Activated naive CD8-positive, alpha-beta T cell treated with anti-CD3 and anti-CD28 coated beads, Interleukin-2, amount 10 ng/mL, durations not matched to agents 7 days and 5 days (primary cell): ENCODE results near the gene AR. TPM values are rescaled to one million over a fixed set of nuclear protein-coding genes. Genes with fewer than 3 reads are reported as not detected.

Experiments
- ATAC-seq: fragments of 150-1000 bp; cut with Tn5 transposase; one replicate; pipeline ENCODE4 v1.10.0; 2021; ENCODE audit warnings: low read depth, moderate library complexity
- POLR2A ChIA-PET: fragments of 350-600 bp; sonication (Branson Sonifier 250); formaldehyde crosslinking; loops from one replicate; lab custom pipeline; 2021; ENCODE audit warnings: antibody characterized with exemption; lab: Charles Lee
- DNase-seq: peaks from one replicate; pipeline ENCODE4 v3.0.0; 2021
- H3K27ac Mint-ChIP-seq: one replicate; pipeline ENCODE4 v1.8.0; 2022; ENCODE audit warnings: mild to moderate bottlenecking, mixed read lengths
- H3K27me3 Mint-ChIP-seq: one replicate; pipeline ENCODE4 v1.8.0; 2022; ENCODE audit warnings: mild to moderate bottlenecking, moderate library complexity, mixed read lengths
- H3K36me3 Mint-ChIP-seq: one replicate; pipeline ENCODE4 v1.8.0; 2021; ENCODE audit warnings: mild to moderate bottlenecking, mixed read lengths
- H3K4me1 Mint-ChIP-seq: one replicate; pipeline ENCODE4 v1.8.0; 2021; ENCODE audit warnings: mixed read lengths
- H3K4me3 Mint-ChIP-seq: one replicate; pipeline ENCODE4 v1.8.0; 2022; ENCODE audit warnings: mild to moderate bottlenecking, moderate library complexity, mixed read lengths
- H3K9me3 Mint-ChIP-seq: one replicate; pipeline ENCODE4 v1.8.0; 2021; ENCODE audit warnings: mixed read lengths
- total RNA-seq, 2 experiments: library from RNA; stranded (reverse); gene quantifications; one replicate each; pipeline ENCODE4 v1.2.3, GENCODE V29; 2021

Gene AR
- total RNA-seq, 2 experiments from 2014 or later: not detected

DNA sequence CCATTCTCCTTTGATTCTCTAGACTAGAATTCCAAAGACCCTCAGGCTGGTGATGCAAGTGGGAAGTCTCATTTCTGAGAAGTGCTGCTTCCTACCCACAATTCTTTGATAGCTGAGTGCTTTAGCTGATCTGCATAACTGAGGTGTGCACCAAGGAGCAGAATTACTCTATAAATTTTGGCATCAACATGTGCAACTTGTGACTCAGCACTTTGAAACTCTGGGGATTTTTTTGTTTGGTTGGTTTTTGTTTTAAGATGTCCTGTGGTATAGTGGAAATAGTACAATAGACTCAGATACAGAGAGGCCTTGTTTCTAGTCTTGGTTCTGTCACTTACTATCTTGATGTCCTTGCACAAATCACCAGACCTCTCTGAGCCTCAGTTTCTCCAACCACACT lies 148.4 kb downstream of the AR start:
- no peaks in the 10 kb centered on the region for H3K27me3 Mint-ChIP-seq
- no peak overlapping the region for H3K27ac Mint-ChIP-seq
- POLR2A ChIA-PET: no interaction called here
- no peaks in the 10 kb centered on the region for H3K36me3 Mint-ChIP-seq
- H3K4me3 Mint-ChIP-seq: no peak overlapping the region
- ATAC-seq (no peak), DNase-seq (no peak)
- no peaks in the 10 kb centered on the region for H3K4me1 Mint-ChIP-seq
- no peaks in the 10 kb centered on the region for H3K9me3 Mint-ChIP-seq

DNA sequence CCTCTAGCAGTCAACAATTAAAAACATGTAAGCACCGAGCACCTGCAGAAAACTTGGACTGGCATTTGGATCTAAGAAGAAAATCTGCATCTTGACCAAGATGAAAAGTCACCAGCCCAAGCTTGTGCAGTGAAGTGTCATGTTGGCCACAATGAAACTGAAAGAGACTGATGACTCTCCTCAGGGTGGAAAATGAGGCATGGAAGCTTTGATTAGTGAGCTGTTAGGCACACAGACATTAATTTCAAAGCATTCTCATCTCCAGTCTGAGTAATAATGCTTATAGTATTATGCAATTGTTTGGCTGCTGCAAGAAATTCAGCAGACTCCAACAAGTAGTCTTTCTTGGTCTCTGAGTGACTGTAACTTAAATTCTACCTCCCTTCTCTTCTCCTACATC lies 150.1 kb downstream of the AR start:
- no peak for DNase-seq
- no peak overlapping the region for H3K4me3 Mint-ChIP-seq
- H3K27ac Mint-ChIP-seq: no peak overlapping the region
- no peak for ATAC-seq
- POLR2A ChIA-PET: no interaction called here
- H3K27me3 Mint-ChIP-seq: no peaks in the 10 kb centered on the region
- no peaks in the 10 kb centered on the region for H3K36me3 Mint-ChIP-seq
- no peaks in the 10 kb centered on the region for H3K4me1 Mint-ChIP-seq
- H3K9me3 Mint-ChIP-seq: no peaks in the 10 kb centered on the region

DNA sequence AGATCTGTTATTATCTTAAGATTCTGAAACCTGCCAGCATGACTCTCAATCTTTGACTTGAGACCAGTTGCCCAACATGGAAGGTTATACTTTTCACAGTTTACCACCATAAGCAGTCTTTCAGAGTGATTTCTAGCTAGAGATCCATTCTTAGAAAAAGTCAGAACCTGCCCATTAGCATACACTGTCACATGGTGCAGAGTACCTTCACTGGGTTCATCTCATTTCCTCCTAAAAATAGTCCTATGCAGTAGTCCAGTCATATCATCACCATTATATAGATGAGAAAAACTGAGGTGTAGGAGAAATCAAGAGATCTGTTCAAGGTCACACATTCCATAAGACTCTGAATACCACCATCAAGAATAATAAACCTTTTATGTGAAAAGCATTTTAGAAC lies 153.6 kb downstream of the AR start:
- Mint-ChIP-seq H3K27me3 (no peaks in the 10 kb centered on the region), H3K4me1 (no peaks in the 10 kb centered on the region), H3K27ac (no peak overlapping the region), H3K9me3 (no peaks in the 10 kb centered on the region), H3K4me3 (no peak overlapping the region), H3K36me3 (no peaks in the 10 kb centered on the region)
- no peak for ATAC-seq
- DNase-seq: no peak
- POLR2A ChIA-PET: no interaction called here

DNA sequence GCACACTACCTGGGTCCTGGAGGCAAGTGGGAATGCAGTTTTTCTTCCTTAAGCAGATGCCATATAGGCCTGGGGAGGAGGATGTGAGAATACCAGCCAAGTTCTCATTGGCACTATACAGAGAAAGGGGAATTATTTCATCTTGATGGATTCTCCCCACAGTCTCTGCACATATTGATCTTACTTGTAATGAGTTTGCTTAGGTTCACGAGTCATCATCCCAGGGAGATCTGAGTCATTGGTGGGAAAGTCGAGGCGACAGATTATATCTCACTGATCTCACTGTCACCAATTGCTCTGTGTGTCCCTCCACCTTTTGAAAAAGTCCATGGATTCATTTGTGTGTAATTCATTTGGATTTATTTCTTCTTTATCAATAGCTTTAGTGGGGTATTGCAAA lies 156.8 kb downstream of the AR start:
- POLR2A ChIA-PET: no interaction called here
- Mint-ChIP-seq H3K27me3 (no peaks in the 10 kb centered on the region), H3K27ac (no peak overlapping the region), H3K9me3 (no peaks in the 10 kb centered on the region), H3K4me1 (no peaks in the 10 kb centered on the region), H3K4me3 (no peak overlapping the region), H3K36me3 (no peaks in the 10 kb centered on the region)
- DNase-seq: no peak
- ATAC-seq: no peak

DNA sequence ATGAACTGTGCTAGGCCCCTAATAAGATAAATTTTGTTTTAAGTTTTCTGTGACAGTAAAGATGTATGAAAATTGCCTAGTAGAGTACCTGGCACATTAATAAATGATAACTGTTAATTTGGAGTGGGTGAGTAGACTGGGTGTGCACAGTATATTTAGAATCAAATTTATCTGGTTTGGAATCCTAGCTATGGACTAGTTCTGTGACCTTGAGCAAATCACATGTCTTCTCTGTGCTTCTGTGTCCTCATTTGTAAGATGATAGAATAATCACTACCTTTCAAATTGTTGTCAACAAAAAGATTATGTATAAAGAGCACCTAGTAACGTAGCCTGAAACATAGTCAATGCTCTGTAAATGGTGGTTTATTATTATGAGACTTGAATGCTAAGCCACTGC lies 170.2 kb downstream of the AR start:
- no peaks in the 10 kb centered on the region for H3K27me3 Mint-ChIP-seq
- H3K27ac Mint-ChIP-seq: no peak overlapping the region
- POLR2A ChIA-PET: no interaction called here
- peaks cover 4% of the 10 kb centered on the region for H3K9me3 Mint-ChIP-seq
- ATAC-seq: no peak
- no peaks in the 10 kb centered on the region for H3K36me3 Mint-ChIP-seq
- H3K4me3 Mint-ChIP-seq: no peak overlapping the region
- H3K4me1 Mint-ChIP-seq: no peaks in the 10 kb centered on the region
- no peak for DNase-seq

DNA sequence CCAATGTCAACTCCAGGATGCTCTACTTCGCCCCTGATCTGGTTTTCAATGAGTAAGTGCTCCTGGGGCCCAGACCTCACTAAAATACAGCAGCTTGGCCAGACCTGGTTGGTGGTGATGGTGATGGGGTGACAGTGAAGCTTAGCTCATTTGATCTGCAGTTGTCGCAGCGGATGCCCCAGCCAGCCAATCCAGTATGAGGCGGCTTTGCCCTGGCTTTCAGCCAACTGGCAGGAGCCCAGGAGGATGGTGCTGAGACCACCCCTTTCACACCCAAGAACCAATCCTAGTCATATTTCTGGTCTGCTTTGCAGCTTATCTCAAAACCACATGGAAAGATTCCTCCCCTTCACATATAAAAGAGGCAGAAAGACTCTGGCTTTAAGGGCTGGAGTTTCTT lies 173.8 kb downstream of the AR start:
- H3K27me3 Mint-ChIP-seq: no peaks in the 10 kb centered on the region
- H3K4me1 Mint-ChIP-seq: no peaks in the 10 kb centered on the region
- ATAC-seq (no peak), DNase-seq (no peak)
- H3K9me3 Mint-ChIP-seq: peaks cover 4% of the 10 kb centered on the region
- no peak overlapping the region for H3K27ac Mint-ChIP-seq
- H3K36me3 Mint-ChIP-seq: no peaks in the 10 kb centered on the region
- H3K4me3 Mint-ChIP-seq: no peak overlapping the region
- POLR2A ChIA-PET: no interaction called here

DNA sequence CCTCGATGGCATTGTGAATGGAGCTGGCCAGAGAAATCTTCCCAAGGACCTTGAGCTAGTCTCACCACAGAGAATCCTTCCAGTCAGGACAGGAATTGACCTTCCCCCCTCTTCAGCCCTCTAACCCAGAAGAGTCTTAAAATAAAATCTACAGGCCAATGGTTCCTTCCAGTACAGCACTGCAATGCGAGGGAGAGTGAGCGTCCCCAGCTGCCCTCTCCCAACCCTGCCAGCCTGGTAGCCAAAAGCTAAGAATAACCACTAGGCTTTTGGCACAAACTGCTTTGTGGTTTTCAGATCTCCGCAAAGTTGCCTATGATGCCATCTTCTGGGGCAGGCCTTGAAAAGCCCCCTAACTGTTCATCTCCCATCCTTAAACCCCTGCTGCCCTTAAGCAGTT lies 175.1 kb downstream of the AR start:
- Mint-ChIP-seq H3K9me3 (peaks cover 4% of the 10 kb centered on the region), H3K27ac (no peak overlapping the region), H3K36me3 (no peaks in the 10 kb centered on the region), H3K27me3 (no peaks in the 10 kb centered on the region), H3K4me1 (no peaks in the 10 kb centered on the region), H3K4me3 (no peak overlapping the region)
- no peak for DNase-seq
- ATAC-seq: no peak
- POLR2A ChIA-PET: no interaction called here

DNA sequence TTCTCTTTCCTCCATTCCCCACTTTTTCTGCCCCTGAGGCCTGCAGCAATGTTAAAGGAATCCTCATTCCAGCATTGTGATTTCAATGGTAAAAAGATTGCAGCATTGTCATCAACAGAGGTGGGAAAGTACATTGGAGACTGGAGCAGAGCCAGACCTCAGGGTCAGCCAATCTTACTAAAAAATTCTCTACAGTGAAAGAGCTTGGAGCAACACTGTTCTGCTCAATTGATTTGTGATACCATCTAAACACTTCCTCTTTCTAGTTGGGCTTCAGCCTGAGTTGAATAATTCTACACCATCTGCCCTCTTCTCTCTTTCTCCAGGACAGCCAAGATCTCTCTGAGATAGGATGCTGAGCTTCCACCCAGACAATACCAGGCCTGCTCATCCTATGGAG lies 176.5 kb downstream of the AR start:
- DNase-seq (no peak), ATAC-seq (no peak)
- Mint-ChIP-seq H3K27ac (no peak overlapping the region), H3K27me3 (no peaks in the 10 kb centered on the region), H3K36me3 (no peaks in the 10 kb centered on the region), H3K4me1 (no peaks in the 10 kb centered on the region), H3K4me3 (no peak overlapping the region), H3K9me3 (peaks cover 4% of the 10 kb centered on the region)
- POLR2A ChIA-PET: no interaction called here

DNA sequence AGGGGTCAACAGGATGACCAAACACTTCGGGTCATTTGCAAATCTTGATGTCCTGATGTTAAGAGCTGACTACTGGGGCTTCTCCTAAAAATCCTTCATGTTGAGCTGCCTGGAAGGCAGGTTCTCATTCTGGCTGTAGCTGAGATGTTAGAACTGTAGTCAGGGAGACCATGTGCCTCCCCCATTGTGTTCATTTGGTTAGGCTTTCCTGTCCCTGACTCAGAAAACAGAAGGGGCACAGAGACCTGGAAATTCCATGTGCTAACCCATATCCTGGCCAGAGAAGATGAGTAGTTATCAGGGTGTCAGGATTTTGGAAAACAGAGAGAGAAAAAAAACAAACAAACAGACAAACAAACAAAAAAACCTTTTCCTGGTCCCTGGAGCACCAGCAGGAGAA lies 177.5 kb downstream of the AR start:
- no peak for ATAC-seq
- H3K27ac Mint-ChIP-seq: no peak overlapping the region

DNA sequence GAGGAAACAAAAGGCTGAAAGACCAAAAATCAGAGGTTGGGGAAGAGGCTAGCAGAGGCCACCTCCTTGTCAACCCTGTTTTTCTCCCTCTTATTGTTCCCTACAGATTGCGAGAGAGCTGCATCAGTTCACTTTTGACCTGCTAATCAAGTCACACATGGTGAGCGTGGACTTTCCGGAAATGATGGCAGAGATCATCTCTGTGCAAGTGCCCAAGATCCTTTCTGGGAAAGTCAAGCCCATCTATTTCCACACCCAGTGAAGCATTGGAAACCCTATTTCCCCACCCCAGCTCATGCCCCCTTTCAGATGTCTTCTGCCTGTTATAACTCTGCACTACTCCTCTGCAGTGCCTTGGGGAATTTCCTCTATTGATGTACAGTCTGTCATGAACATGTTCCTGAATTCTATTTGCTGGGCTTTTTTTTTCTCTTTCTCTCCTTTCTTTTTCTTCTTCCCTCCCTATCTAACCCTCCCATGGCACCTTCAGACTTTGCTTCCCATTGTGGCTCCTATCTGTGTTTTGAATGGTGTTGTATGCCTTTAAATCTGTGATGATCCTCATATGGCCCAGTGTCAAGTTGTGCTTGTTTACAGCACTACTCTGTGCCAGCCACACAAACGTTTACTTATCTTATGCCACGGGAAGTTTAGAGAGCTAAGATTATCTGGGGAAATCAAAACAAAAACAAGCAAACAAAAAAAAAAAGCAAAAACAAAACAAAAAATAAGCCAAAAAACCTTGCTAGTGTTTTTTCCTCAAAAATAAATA lies 179.9 kb downstream of the AR start:
- no peaks in the 10 kb centered on the region for H3K36me3 Mint-ChIP-seq
- no peak for ATAC-seq
- no peak overlapping the region for H3K27ac Mint-ChIP-seq
- no peaks in the 10 kb centered on the region for H3K4me1 Mint-ChIP-seq
- no peak overlapping the region for H3K4me3 Mint-ChIP-seq
- no peaks in the 10 kb centered on the region for H3K9me3 Mint-ChIP-seq
- no peak for DNase-seq
- H3K27me3 Mint-ChIP-seq: no peaks in the 10 kb centered on the region
- POLR2A ChIA-PET: no interaction called here

More for the DNA sequence above, 177.5 kb downstream of the AR start:
- Mint-ChIP-seq H3K4me1 (no peaks in the 10 kb centered on the region), H3K9me3 (peaks cover 3% of the 10 kb centered on the region), H3K27me3 (no peaks in the 10 kb centered on the region), H3K36me3 (no peaks in the 10 kb centered on the region), H3K4me3 (no peak overlapping the region)
- DNase-seq: no peak
- POLR2A ChIA-PET: no interaction called here

DNA sequence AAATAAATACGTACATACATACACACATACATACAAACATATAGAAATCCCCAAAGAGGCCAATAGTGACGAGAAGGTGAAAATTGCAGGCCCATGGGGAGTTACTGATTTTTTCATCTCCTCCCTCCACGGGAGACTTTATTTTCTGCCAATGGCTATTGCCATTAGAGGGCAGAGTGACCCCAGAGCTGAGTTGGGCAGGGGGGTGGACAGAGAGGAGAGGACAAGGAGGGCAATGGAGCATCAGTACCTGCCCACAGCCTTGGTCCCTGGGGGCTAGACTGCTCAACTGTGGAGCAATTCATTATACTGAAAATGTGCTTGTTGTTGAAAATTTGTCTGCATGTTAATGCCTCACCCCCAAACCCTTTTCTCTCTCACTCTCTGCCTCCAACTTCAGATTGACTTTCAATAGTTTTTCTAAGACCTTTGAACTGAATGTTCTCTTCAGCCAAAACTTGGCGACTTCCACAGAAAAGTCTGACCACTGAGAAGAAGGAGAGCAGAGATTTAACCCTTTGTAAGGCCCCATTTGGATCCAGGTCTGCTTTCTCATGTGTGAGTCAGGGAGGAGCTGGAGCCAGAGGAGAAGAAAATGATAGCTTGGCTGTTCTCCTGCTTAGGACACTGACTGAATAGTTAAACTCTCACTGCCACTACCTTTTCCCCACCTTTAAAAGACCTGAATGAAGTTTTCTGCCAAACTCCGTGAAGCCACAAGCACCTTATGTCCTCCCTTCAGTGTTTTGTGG lies 180.7 kb downstream of the AR start:
- Mint-ChIP-seq H3K36me3 (no peaks in the 10 kb centered on the region), H3K4me1 (no peaks in the 10 kb centered on the region), H3K4me3 (no peak overlapping the region), H3K27ac (no peak overlapping the region), H3K27me3 (no peaks in the 10 kb centered on the region), H3K9me3 (no peaks in the 10 kb centered on the region)
- DNase-seq (no peak), ATAC-seq (no peak)
- POLR2A ChIA-PET: no interaction called here

DNA sequence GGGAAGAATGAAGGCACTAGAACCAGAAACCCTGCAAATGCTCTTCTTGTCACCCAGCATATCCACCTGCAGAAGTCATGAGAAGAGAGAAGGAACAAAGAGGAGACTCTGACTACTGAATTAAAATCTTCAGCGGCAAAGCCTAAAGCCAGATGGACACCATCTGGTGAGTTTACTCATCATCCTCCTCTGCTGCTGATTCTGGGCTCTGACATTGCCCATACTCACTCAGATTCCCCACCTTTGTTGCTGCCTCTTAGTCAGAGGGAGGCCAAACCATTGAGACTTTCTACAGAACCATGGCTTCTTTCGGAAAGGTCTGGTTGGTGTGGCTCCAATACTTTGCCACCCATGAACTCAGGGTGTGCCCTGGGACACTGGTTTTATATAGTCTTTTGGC lies 181.7 kb downstream of the AR start:
- Mint-ChIP-seq H3K4me3 (no peak overlapping the region), H3K27ac (no peak overlapping the region), H3K9me3 (no peaks in the 10 kb centered on the region), H3K27me3 (no peaks in the 10 kb centered on the region), H3K4me1 (no peaks in the 10 kb centered on the region), H3K36me3 (no peaks in the 10 kb centered on the region)
- no peak for ATAC-seq
- no peak for DNase-seq
- POLR2A ChIA-PET: no interaction called here

DNA sequence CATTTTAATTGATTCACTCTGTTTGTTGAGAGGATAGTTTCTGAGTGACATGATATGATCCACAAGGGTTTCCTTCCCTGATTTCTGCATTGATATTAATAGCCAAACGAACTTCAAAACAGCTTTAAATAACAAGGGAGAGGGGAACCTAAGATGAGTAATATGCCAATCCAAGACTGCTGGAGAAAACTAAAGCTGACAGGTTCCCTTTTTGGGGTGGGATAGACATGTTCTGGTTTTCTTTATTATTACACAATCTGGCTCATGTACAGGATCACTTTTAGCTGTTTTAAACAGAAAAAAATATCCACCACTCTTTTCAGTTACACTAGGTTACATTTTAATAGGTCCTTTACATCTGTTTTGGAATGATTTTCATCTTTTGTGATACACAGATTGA lies 182.2 kb downstream of the AR start:
- DNase-seq (no peak), ATAC-seq (no peak)
- Mint-ChIP-seq H3K27me3 (no peaks in the 10 kb centered on the region), H3K4me3 (no peak overlapping the region), H3K9me3 (no peaks in the 10 kb centered on the region), H3K36me3 (no peaks in the 10 kb centered on the region), H3K27ac (no peak overlapping the region), H3K4me1 (no peaks in the 10 kb centered on the region)
- POLR2A ChIA-PET: no interaction called here

DNA sequence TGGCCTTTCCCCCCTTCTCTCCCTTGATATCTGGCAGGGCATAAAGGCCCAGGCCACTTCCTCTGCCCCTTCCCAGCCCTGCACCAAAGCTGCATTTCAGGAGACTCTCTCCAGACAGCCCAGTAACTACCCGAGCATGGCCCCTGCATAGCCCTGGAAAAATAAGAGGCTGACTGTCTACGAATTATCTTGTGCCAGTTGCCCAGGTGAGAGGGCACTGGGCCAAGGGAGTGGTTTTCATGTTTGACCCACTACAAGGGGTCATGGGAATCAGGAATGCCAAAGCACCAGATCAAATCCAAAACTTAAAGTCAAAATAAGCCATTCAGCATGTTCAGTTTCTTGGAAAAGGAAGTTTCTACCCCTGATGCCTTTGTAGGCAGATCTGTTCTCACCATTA lies 183.8 kb downstream of the AR start:
- H3K27ac Mint-ChIP-seq: no peak overlapping the region
- ATAC-seq (no peak), DNase-seq (no peak)
- no peaks in the 10 kb centered on the region for H3K27me3 Mint-ChIP-seq
- H3K4me3 Mint-ChIP-seq: no peak overlapping the region
- POLR2A ChIA-PET: no interaction called here
- no peaks in the 10 kb centered on the region for H3K36me3 Mint-ChIP-seq
- H3K4me1 Mint-ChIP-seq: no peaks in the 10 kb centered on the region
- H3K9me3 Mint-ChIP-seq: no peaks in the 10 kb centered on the region
